NCI-H187 treated with DMSO at 0.1 percent for 48 hours (cell line): ENCODE data around the gene PYGM.

Experiments used
- DNase-seq: peaks from one replicate; lab custom pipeline; 2025; lab: John Stamatoyannopoulos, UW

PYGM gene

GRCh38 chr11:64735725-64736259 lies 24.0 kb downstream of the PYGM start:
- no peak for DNase-seq

GRCh38 chr11:64734811-64735724 lies 24.7 kb downstream of the PYGM start:
- no peak for DNase-seq

- no peak for DNase-seq
Measured at GRCh38 chr11:64731601-64732000, 28.2 kb downstream of the PYGM start.

GRCh38 chr11:64729851-64730382 lies 29.9 kb downstream of the PYGM start:
- DNase-seq, result no peak

- DNase-seq, result no peak
Measured at GRCh38 chr11:64728757-64729365, 30.9 kb downstream of the PYGM start.

- DNase-seq, result no peak
Measured at GRCh38 chr11:64726867-64727530, 32.8 kb downstream of the PYGM start.

GRCh38 chr11:64726211-64726641 lies 33.5 kb downstream of the PYGM start:
- no peak for DNase-seq

GRCh38 chr11:64724863-64725532 lies 34.8 kb downstream of the PYGM start:
- DNase-seq, result no peak

- no peak for DNase-seq
Measured at GRCh38 chr11:64723907-64724862, 35.6 kb downstream of the PYGM start.

- no peak for DNase-seq
Measured at GRCh38 chr11:64723117-64723906, 36.5 kb downstream of the PYGM start, which contains the start of gene NRXN2. Gene NRXN2 (minus strand): TSS chr11:64723197. CDS start chr11:64713699, 9,498 bp downstream.

GRCh38 chr11:64722141-64723065 lies 37.4 kb downstream of the PYGM start:
- no peak for DNase-seq

GRCh38 chr11:64721359-64721699 lies 38.4 kb downstream of the PYGM start:
- DNase-seq, result no peak

GRCh38 chr11:64720640-64721358 lies 39.0 kb downstream of the PYGM start:
- DNase-seq, result no peak

GRCh38 chr11:64720167-64720566 lies 39.6 kb downstream of the PYGM start:
- DNase-seq, result no peak

GRCh38 chr11:64719406-64719805 lies 40.4 kb downstream of the PYGM start:
- DNase-seq, result no peak

- DNase-seq, result no peak
Measured at GRCh38 chr11:64718780-64719124, 41.0 kb downstream of the PYGM start.

- DNase-seq, result no peak
Measured at GRCh38 chr11:64718084-64718779, 41.5 kb downstream of the PYGM start.

- no peak for DNase-seq
Measured at GRCh38 chr11:64717268-64717578, 42.6 kb downstream of the PYGM start.
